ENCODE data around the gene RPUSD4.

GRCh38 chr11:126202646-126203359 is 8.6 kb downstream of the RPUSD4 start:
- TF ChIP-seq CTCF (IDR thresholded peaks at IDR 0.05) (no peak), RAD21 (conservative IDR thresholded peaks at IDR 0.05 in 1 of 2, IDR thresholded peaks at IDR 0.05 in 1 of 2) (no peak), USF2 (IDR thresholded peaks at IDR 0.05) (no peak), ZSCAN20 (CRISPR knock-in tag; IDR thresholded peaks at IDR 0.05) (no peak), RCOR1 (IDR thresholded peaks at IDR 0.05; ENCODE audit: low read depth, low read length) (no peak), POLR2AphosphoS2 (conservative IDR thresholded peaks at IDR 0.05; ENCODE audit: low read length) (no peak), MAFK (IDR thresholded peaks at IDR 0.05; ENCODE audit: partially characterized antibody) (no peak), EP300 (IDR thresholded peaks at IDR 0.05) (no peak)
- TF ChIP-seq, protein P1, sequence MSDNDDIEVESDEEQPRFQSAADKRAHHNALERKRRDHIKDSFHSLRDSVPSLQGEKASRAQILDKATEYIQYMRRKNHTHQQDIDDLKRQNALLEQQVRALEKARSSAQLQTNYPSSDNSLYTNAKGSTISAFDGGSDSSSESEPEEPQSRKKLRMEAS (IDR thresholded peaks at IDR 0.05): no peak

Measured in A549 (cell line).